Measurements from ENCODE around the gene SPACDR.

SPACDR gene

GRCh38 chr7:100434297-100435144, 29.5 kb downstream of the SPACDR start:
- no peak for DNase-seq (ENCODE audit: low read depth)

DNA sequence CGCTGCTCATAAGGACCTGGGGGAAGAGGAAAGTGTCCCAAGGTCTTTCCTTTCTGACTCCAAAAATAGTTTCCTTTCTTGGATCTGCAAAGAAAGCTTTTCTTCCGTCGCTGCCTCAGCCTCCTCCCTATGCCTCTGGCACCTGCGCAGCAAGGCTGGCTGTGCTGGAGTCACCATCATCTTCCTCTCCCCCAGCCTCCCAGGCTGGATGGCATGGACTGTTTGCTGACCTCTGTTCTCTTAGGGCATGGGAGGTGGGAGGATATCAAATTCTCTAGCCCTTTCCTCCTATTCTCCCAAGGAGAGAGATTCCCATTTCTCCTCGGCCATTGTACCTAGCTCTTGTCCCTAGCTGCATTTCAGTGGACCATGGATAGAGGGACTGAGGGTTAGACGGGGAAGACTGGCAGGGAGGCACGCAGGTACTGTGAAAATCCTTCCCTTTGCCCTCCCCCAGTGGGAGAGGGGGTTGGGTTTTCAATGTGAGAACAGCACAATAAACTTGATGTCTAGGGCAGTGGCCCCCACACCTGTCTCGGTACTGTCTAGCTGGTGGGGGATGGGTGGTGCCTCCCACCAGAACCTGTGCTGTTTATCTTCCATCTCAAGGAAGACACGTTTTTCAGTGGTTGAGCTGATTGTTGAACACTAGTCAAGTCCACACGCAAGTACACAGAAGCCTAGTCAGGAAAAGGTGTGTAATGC, 30.3 kb downstream of the SPACDR start:
- DNase-seq (ENCODE audit: low read depth), result no peak

- no peak for DNase-seq (ENCODE audit: low read depth)
These were observed 30.8 kb downstream of the SPACDR start for GRCh38 chr7:100433276-100433591.

GRCh38 chr7:100432621-100433275, 31.3 kb downstream of the SPACDR start:
- no peak for DNase-seq (ENCODE audit: low read depth)

GRCh38 chr7:100432053-100432452, 32.0 kb downstream of the SPACDR start:
- DNase-seq (ENCODE audit: low read depth), result no peak

DNA sequence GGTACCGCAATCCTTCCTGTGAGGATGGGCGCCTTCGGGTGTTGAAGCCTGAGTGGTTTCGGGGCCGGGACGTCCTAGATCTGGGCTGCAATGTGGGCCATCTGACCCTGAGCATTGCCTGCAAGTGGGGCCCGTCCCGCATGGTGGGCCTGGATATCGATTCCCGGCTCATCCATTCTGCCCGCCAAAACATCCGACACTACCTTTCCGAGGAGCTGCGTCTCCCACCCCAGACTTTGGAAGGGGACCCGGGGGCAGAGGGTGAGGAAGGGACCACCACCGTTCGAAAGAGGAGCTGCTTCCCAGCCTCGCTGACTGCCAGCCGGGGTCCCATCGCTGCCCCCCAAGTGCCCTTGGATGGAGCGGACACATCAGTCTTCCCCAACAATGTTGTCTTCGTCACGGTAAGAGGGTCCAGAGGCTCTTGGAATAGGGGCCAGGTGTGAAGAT, 32.7 kb downstream of the SPACDR start:
- DNase-seq (ENCODE audit: low read depth), result no peak

DNA sequence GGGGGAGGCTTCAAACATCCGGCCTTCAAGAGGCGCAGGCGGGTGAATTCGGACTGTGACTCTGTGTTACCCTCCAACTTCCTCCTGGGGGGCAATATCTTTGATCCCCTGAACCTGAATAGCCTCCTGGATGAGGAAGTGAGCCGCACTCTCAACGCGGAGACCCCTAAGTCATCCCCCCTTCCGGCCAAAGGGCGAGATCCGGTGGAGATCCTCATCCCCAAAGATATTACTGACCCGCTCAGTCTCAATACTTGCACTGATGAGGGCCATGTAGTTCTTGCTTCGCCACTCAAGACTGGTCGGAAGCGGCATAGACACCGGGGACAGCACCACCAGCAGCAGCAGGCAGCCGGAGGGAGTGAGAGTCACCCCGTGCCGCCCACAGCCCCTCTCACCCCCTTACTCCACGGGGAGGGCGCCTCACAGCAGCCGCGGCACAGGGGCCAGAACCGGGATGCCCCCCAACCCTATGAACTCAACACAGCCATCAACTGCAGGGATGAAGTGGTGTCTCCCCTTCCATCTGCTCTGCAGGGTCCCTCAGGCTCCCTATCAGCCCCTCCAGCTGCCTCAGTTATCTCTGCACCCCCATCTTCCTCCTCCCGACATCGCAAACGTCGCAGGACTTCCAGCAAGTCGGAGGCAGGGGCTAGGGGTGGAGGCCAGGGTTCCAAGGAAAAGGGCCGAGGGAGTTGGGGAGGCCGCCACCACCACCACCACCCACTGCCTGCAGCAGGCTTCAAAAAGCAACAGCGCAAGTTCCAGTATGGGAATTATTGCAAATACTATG, 33.4 kb downstream of the SPACDR start:
- DNase-seq (ENCODE audit: low read depth), result no peak

DNA sequence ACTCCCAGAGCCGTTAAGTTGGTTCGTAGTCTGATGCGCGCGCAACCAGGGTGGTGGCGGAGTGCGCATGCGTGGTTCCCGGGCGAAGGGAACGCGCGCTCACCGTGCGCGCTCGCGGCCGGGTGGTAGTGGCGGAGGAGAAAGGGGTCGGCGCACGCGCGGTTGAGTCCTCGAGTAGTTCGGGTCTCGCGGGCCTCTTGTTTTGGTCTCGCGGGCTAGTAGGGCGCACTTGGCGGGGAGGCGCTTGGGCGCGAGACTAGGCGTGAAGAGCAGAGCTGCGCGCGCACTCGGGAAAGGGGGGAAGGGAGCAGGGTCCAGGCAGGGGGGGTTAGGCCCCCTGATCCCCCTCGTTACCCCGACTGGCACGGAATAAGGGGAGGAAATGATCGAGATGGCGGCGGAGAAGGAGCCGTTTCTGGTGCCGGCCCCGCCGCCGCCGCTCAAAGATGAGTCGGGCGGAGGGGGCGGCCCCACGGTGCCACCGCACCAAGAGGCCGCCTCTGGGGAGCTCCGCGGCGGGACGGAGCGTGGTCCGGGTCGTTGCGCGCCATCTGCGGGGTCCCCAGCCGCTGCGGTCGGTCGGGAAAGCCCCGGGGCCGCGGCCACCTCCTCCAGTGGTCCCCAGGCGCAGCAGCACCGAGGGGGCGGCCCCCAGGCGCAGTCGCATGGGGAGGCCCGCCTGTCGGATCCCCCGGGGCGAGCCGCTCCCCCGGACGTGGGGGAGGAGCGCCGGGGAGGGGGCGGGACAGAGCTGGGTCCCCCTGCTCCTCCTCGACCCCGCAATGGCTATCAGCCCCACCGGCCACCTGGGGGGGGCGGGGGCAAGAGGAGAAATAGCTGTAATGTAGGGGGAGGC, 34.2 kb downstream of the SPACDR start, which contains the start of gene MEPCE:
Gene MEPCE, plus strand, starts transcription at position 195 of the 856 bp plus-strand sequence. Its CDS starts 188 bp downstream, at position 383.
- DNase-seq (ENCODE audit: low read depth), result peak; percentile 97

GRCh38 chr7:100428967-100429636, 35.0 kb downstream of the SPACDR start:
- DNase-seq (ENCODE audit: low read depth), result peak; percentile 100

GRCh38 chr7:100428199-100428966, 35.7 kb downstream of the SPACDR start, which contains the start of gene ZCWPW1:
Gene ZCWPW1, minus strand, starts transcription at chr7:100428703. Its CDS starts 8,054 bp downstream, at chr7:100420649.
- peak; percentile 93 for DNase-seq (ENCODE audit: low read depth)

DNA sequence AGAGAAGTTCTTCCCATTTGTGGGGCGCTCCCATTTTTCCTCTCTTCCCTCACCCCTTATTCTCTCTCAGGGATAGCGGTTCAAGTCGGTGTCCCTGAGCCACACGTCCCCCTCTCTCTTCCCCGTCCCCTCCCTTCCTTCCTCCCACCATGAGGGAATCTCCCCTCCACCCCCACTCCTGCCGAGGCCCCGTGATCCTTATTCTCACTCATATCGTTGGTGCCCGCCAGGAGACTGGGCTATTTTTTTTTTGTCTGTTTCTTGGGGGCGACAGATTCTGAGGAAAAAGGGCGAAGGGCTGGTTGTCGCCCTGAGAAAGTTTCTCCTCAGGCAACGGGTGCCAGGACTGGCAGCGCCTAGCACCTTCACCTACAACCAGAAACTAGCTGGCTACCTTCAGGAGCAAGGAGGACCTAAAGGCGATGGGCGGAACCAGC, 36.3 kb downstream of the SPACDR start:
- DNase-seq (ENCODE audit: low read depth), result no peak

DNA sequence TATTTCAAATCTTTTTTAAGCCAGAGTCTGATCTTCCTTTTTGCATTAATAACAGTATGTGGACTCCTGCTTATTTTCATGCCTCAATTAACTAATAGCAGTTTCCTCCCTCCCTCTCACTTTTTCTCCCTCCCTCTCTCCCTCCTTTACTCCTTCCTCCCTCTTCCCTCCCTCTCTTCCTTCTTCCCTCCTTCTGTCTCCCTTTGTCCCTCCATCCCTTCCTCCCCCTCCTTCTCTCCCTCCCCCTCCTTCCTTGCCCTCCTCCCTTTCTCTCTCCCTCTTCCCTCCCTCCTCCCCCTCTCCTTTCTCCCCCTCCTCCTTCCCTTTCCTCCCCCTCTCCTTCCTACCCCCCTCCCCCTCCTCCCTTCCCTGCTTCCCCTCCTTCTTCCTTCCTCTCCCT, 37.5 kb downstream of the SPACDR start:
- no peak for DNase-seq (ENCODE audit: low read depth)

GRCh38 chr7:100425347-100425746, 38.7 kb downstream of the SPACDR start:
- DNase-seq (ENCODE audit: low read depth), result no peak

DNA sequence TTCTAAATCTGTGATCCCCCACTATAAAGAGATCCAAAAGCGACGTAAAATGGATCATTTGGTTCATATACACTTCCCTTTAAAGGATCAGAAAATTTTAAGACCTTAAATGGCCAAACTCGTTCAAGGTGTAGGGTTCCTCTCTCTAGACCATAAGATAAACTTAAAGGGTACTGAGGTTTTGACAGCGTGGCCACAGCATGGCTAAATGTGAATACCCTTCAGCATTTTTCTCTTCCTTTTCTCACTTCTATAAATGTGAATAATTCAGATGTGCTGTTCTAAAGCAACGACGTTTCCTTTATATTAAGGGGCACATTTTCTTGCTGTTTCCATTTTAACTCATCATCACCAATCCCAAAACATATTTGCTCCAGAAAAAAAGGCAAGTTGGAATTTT, 40.7 kb downstream of the SPACDR start:
- DNase-seq (ENCODE audit: low read depth), result no peak

DNA sequence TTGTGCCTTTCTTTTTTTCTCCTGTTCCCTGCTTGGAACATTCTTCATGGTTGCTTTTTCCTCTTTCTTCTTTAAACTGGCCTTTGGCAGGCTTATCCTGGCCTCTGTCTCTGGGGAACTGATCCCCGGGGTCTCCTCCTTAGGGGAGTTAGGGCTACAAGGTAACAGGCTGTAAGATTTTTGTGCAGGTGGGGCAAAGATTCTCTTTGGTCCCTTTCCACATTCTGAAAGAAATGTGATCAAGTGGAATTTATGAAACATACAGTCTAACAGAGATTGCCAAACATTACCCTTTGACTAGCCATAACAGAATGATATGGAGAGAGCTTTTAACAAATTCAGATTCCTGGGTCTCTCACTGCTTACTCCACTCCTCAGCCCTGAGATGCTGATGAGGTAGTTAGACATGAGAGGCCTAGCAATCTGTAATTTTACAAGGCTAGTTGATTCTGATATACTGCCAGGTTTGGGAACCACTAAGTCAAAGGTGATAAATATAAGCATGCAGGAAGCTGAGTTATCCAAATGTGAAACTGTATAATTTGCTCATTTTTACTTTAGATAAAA, 44.3 kb downstream of the SPACDR start:
- DNase-seq (ENCODE audit: low read depth), result no peak

GRCh38 chr7:100418930-100419659, 45.0 kb downstream of the SPACDR start:
- no peak for DNase-seq (ENCODE audit: low read depth)

DNA sequence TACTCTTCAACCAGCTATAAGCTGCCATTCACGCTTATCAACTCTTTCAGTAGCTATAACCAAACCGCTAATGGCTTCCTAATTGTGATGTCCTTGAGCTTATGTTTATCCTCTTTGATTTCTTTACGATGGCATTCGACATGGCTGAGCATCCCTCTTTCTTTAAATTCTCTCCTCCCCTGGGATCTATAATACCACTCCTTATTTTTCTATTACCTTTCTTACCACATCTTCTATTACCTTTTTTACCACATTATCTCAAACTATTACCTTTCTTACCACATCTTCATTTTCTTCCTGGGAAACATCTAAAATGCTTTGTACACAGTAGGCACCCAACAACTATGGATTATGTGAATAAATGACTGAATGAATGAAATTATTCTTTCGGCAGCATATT, 48.6 kb downstream of the SPACDR start:
- no peak for DNase-seq (ENCODE audit: low read depth)

- DNase-seq (ENCODE audit: low read depth), result no peak
These were observed 50.2 kb downstream of the SPACDR start for GRCh38 chr7:100413889-100414288.

All from stimulated activated CD8-positive, alpha-beta memory T cell treated with anti-CD3 and anti-CD28 coated beads, Interleukin-7, amount 100 ng/mL, for 24 hours (primary cell).